HS-27A (cell line): Measurements from ENCODE around the gene IMPDH2.

Experiments
- DNase-seq: peaks from one replicate; pipeline ENCODE4 v3.0.0-alpha.2; 2012; ENCODE audit warnings: low read depth, missing footprints

IMPDH2 gene

GRCh38 chr3:49005998-49006397 lies 23.2 kb downstream of the IMPDH2 start:
- no peak for DNase-seq

- no peak for DNase-seq
Measured at GRCh38 chr3:49005303-49005680, 23.9 kb downstream of the IMPDH2 start.

- DNase-seq, result no peak
Measured at GRCh38 chr3:49004352-49005302, 24.6 kb downstream of the IMPDH2 start.

- no peak for DNase-seq
Measured at GRCh38 chr3:49001155-49001554, 28.0 kb downstream of the IMPDH2 start.

GRCh38 chr3:48999085-48999858 lies 29.9 kb downstream of the IMPDH2 start:
- DNase-seq, result no peak

GRCh38 chr3:48997714-48998637 lies 31.2 kb downstream of the IMPDH2 start:
- no peak for DNase-seq

GRCh38 chr3:48997102-48997635 lies 32.0 kb downstream of the IMPDH2 start:
- DNase-seq, result no peak

- DNase-seq, result no peak
Measured at GRCh38 chr3:48996640-48997039, 32.6 kb downstream of the IMPDH2 start.

GRCh38 chr3:48993834-48994233 lies 35.4 kb downstream of the IMPDH2 start:
- no peak for DNase-seq

GRCh38 chr3:48991851-48992545 lies 37.2 kb downstream of the IMPDH2 start:
- DNase-seq, result no peak

GRCh38 chr3:48990636-48991469 lies 38.3 kb downstream of the IMPDH2 start:
- DNase-seq, result no peak

- DNase-seq, result peak; percentile 96
Measured at GRCh38 chr3:48989796-48990635, 39.2 kb downstream of the IMPDH2 start, which contains the start of gene P4HTM. Gene P4HTM (plus strand): TSS chr3:48990241. CDS start chr3:48990257, 16 bp downstream.

- DNase-seq, result no peak
Measured at GRCh38 chr3:48989126-48989795, 39.9 kb downstream of the IMPDH2 start.

- DNase-seq, result no peak
Measured at GRCh38 chr3:48985831-48986376, 43.3 kb downstream of the IMPDH2 start.

- DNase-seq, result no peak
Measured at GRCh38 chr3:48984663-48985062, 44.5 kb downstream of the IMPDH2 start.

GRCh38 chr3:48983096-48983495 lies 46.1 kb downstream of the IMPDH2 start:
- no peak for DNase-seq

GRCh38 chr3:48982686-48983085 lies 46.5 kb downstream of the IMPDH2 start:
- DNase-seq, result no peak

- no peak for DNase-seq
Measured at GRCh38 chr3:48982016-48982415, 47.2 kb downstream of the IMPDH2 start.
